Measurements from ENCODE around the gene ELF4. TPM values are rescaled to one million over a fixed set of nuclear protein-coding genes. Genes with fewer than 3 reads are reported as not detected.

ELF4 gene
- polyA plus RNA-seq, 2 donors, result 3.7 to 6.7 TPM

- no peaks in the 10 kb centered on the region for H3K9me3 ChIP-seq (ENCODE audit: control insufficient read depth in 2 of 2, insufficient read depth in 1 of 2, low read depth in 1 of 2, low read length in 1 of 2)
- no peaks in the 10 kb centered on the region for H3K27me3 ChIP-seq (ENCODE audit: control insufficient read depth in 1 of 2, insufficient read depth in 2 of 2, low read length in 2 of 2)
- no peak overlapping the region for H3K27ac ChIP-seq (ENCODE audit: low read depth in 2 of 2, low read length in 1 of 2)
- no peak overlapping the region for H3K4me3 ChIP-seq (ENCODE audit: low read depth in 1 of 2, low read length in 2 of 2)
- no peaks in the 10 kb centered on the region for H3K4me1 ChIP-seq (ENCODE audit: control insufficient read depth in 2 of 2, insufficient read depth in 2 of 2, low read length in 1 of 2)
- H3K36me3 ChIP-seq (ENCODE audit: control insufficient read depth in 2 of 2, insufficient read depth in 2 of 2, low read length in 1 of 2), result peaks cover 0 to 8% of the 10 kb centered on the region in 2 donors
- 57 to 71% methylated on average over 11 of the region's 11 CpGs for WGBS, 2 donors
Observed at GRCh38 chrX:130055103-130055502, 55.2 kb downstream of the ELF4 start.

- H3K27me3 ChIP-seq (ENCODE audit: control insufficient read depth in 1 of 2, insufficient read depth in 2 of 2, low read length in 2 of 2), result no peaks in the 10 kb centered on the region
- no peak overlapping the region for H3K27ac ChIP-seq (ENCODE audit: low read depth in 2 of 2, low read length in 1 of 2)
- no peaks in the 10 kb centered on the region for H3K4me1 ChIP-seq (ENCODE audit: control insufficient read depth in 2 of 2, insufficient read depth in 2 of 2, low read length in 1 of 2)
- WGBS, 2 donors, result 79% methylated on average over 10 of the region's 10 CpGs
- H3K36me3 ChIP-seq (ENCODE audit: control insufficient read depth in 2 of 2, insufficient read depth in 2 of 2, low read length in 1 of 2), result peaks cover 0 to 9% of the 10 kb centered on the region in 2 donors
- no peak overlapping the region for H3K4me3 ChIP-seq (ENCODE audit: low read depth in 1 of 2, low read length in 2 of 2)
- H3K9me3 ChIP-seq (ENCODE audit: control insufficient read depth in 2 of 2, insufficient read depth in 1 of 2, low read depth in 1 of 2, low read length in 1 of 2), result peaks cover 0 to under 1% of the 10 kb centered on the region in 2 donors
Observed at GRCh38 chrX:130053236-130053635, 57.1 kb downstream of the ELF4 start.

- no peak overlapping the region for H3K27ac ChIP-seq (ENCODE audit: low read depth in 2 of 2, low read length in 1 of 2)
- H3K27me3 ChIP-seq (ENCODE audit: control insufficient read depth in 1 of 2, insufficient read depth in 2 of 2, low read length in 2 of 2), result no peaks in the 10 kb centered on the region
- 84 to 88% methylated on average over 12 of the region's 12 CpGs for WGBS, 2 donors
- peaks cover 0 to 19% of the 10 kb centered on the region in 2 donors for H3K36me3 ChIP-seq (ENCODE audit: control insufficient read depth in 2 of 2, insufficient read depth in 2 of 2, low read length in 1 of 2)
- H3K4me3 ChIP-seq (ENCODE audit: low read depth in 1 of 2, low read length in 2 of 2), result no peak overlapping the region
- H3K4me1 ChIP-seq (ENCODE audit: control insufficient read depth in 2 of 2, insufficient read depth in 2 of 2, low read length in 1 of 2), result no peaks in the 10 kb centered on the region
- peaks cover 0 to 3% of the 10 kb centered on the region in 2 donors for H3K9me3 ChIP-seq (ENCODE audit: control insufficient read depth in 2 of 2, insufficient read depth in 1 of 2, low read depth in 1 of 2, low read length in 1 of 2)
Observed at GRCh38 chrX:130051176-130051845, 59.0 kb downstream of the ELF4 start.

- no peaks in the 10 kb centered on the region for H3K4me1 ChIP-seq (ENCODE audit: control insufficient read depth in 2 of 2, insufficient read depth in 2 of 2, low read length in 1 of 2)
- 82 to 88% methylated on average over 8 of the region's 8 CpGs for WGBS, 2 donors
- H3K36me3 ChIP-seq (ENCODE audit: control insufficient read depth in 2 of 2, insufficient read depth in 2 of 2, low read length in 1 of 2), result peaks cover 0 to 19% of the 10 kb centered on the region in 2 donors
Observed at GRCh38 chrX:130049821-130050220, 60.5 kb downstream of the ELF4 start.

GRCh38 chrX:130048686-130049222, 61.5 kb downstream of the ELF4 start:
- H3K4me1 ChIP-seq (ENCODE audit: control insufficient read depth in 2 of 2, insufficient read depth in 2 of 2, low read length in 1 of 2), result no peaks in the 10 kb centered on the region
- H3K9me3 ChIP-seq (ENCODE audit: control insufficient read depth in 2 of 2, insufficient read depth in 1 of 2, low read depth in 1 of 2, low read length in 1 of 2), result peaks cover 0 to 3% of the 10 kb centered on the region in 2 donors
- WGBS, 2 donors, result 81 to 96% methylated on average over 4 of the region's 4 CpGs
- no peak overlapping the region for H3K27ac ChIP-seq (ENCODE audit: low read depth in 2 of 2, low read length in 1 of 2)
- H3K4me3 ChIP-seq (ENCODE audit: low read depth in 1 of 2, low read length in 2 of 2), result no peak overlapping the region
- H3K36me3 ChIP-seq (ENCODE audit: control insufficient read depth in 2 of 2, insufficient read depth in 2 of 2, low read length in 1 of 2), result peaks cover 0 to 19% of the 10 kb centered on the region in 2 donors
- H3K27me3 ChIP-seq (ENCODE audit: control insufficient read depth in 1 of 2, insufficient read depth in 2 of 2, low read length in 2 of 2), result no peaks in the 10 kb centered on the region

More at GRCh38 chrX:130049821-130050220, 60.5 kb downstream of the ELF4 start:
- no peaks in the 10 kb centered on the region for H3K27me3 ChIP-seq (ENCODE audit: control insufficient read depth in 1 of 2, insufficient read depth in 2 of 2, low read length in 2 of 2)
- H3K4me3 ChIP-seq (ENCODE audit: low read depth in 1 of 2, low read length in 2 of 2), result no peak overlapping the region
- H3K27ac ChIP-seq (ENCODE audit: low read depth in 2 of 2, low read length in 1 of 2), result no peak overlapping the region
- peaks cover 0 to 3% of the 10 kb centered on the region in 2 donors for H3K9me3 ChIP-seq (ENCODE audit: control insufficient read depth in 2 of 2, insufficient read depth in 1 of 2, low read depth in 1 of 2, low read length in 1 of 2)

- 96 to 99% methylated on average over 5 of the region's 5 CpGs for WGBS, 2 donors
- Histone ChIP-seq H3K27me3 (ENCODE audit: control insufficient read depth in 1 of 2, insufficient read depth in 2 of 2, low read length in 2 of 2) (no peaks in the 10 kb centered on the region), H3K9me3 (ENCODE audit: control insufficient read depth in 2 of 2, insufficient read depth in 1 of 2, low read depth in 1 of 2, low read length in 1 of 2) (peaks cover 0 to 3% of the 10 kb centered on the region in 2 donors), H3K36me3 (ENCODE audit: control insufficient read depth in 2 of 2, insufficient read depth in 2 of 2, low read length in 1 of 2) (peaks cover 0 to 16% of the 10 kb centered on the region in 2 donors), H3K4me3 (ENCODE audit: low read depth in 1 of 2, low read length in 2 of 2) (no peak overlapping the region), H3K27ac (ENCODE audit: low read depth in 2 of 2, low read length in 1 of 2) (no peak overlapping the region), H3K4me1 (ENCODE audit: control insufficient read depth in 2 of 2, insufficient read depth in 2 of 2, low read length in 1 of 2) (no peaks in the 10 kb centered on the region)
Observed at GRCh38 chrX:130047416-130047815, 62.9 kb downstream of the ELF4 start.

GRCh38 chrX:130039847-130040246, 70.5 kb downstream of the ELF4 start:
- H3K4me1 ChIP-seq (ENCODE audit: control insufficient read depth in 2 of 2, insufficient read depth in 2 of 2, low read length in 1 of 2), result no peaks in the 10 kb centered on the region
- H3K27ac ChIP-seq (ENCODE audit: low read depth in 2 of 2, low read length in 1 of 2), result no peak overlapping the region
- no peaks in the 10 kb centered on the region for H3K9me3 ChIP-seq (ENCODE audit: control insufficient read depth in 2 of 2, insufficient read depth in 1 of 2, low read depth in 1 of 2, low read length in 1 of 2)
- H3K4me3 ChIP-seq (ENCODE audit: low read depth in 1 of 2, low read length in 2 of 2), result no peak overlapping the region
- H3K27me3 ChIP-seq (ENCODE audit: control insufficient read depth in 1 of 2, insufficient read depth in 2 of 2, low read length in 2 of 2), result peaks cover 0 to 4% of the 10 kb centered on the region in 2 donors
- WGBS, 2 donors, result 72 to 98% methylated on average over 2 of the region's 2 CpGs
- H3K36me3 ChIP-seq (ENCODE audit: control insufficient read depth in 2 of 2, insufficient read depth in 2 of 2, low read length in 1 of 2), result peaks cover 0 to 16% of the 10 kb centered on the region in 2 donors

- peaks cover 0 to 13% of the 10 kb centered on the region in 2 donors for H3K36me3 ChIP-seq (ENCODE audit: control insufficient read depth in 2 of 2, insufficient read depth in 2 of 2, low read length in 1 of 2)
Observed at GRCh38 chrX:130034178-130034577, 76.1 kb downstream of the ELF4 start.

GRCh38 chrX:130032552-130032951, 77.7 kb downstream of the ELF4 start:
- Histone ChIP-seq H3K4me1 (ENCODE audit: control insufficient read depth in 2 of 2, insufficient read depth in 2 of 2, low read length in 1 of 2) (no peaks in the 10 kb centered on the region), H3K27me3 (ENCODE audit: control insufficient read depth in 1 of 2, insufficient read depth in 2 of 2, low read length in 2 of 2) (no peaks in the 10 kb centered on the region), H3K9me3 (ENCODE audit: control insufficient read depth in 2 of 2, insufficient read depth in 1 of 2, low read depth in 1 of 2, low read length in 1 of 2) (no peaks in the 10 kb centered on the region), H3K4me3 (ENCODE audit: low read depth in 1 of 2, low read length in 2 of 2) (no peak overlapping the region), H3K27ac (ENCODE audit: low read depth in 2 of 2, low read length in 1 of 2) (no peak overlapping the region), H3K36me3 (ENCODE audit: control insufficient read depth in 2 of 2, insufficient read depth in 2 of 2, low read length in 1 of 2) (peaks cover 0 to 13% of the 10 kb centered on the region in 2 donors)
- WGBS, 2 donors, result 74 to 92% methylated on average over 3 of the region's 3 CpGs

More at GRCh38 chrX:130034178-130034577, 76.1 kb downstream of the ELF4 start:
- H3K4me1 ChIP-seq (ENCODE audit: control insufficient read depth in 2 of 2, insufficient read depth in 2 of 2, low read length in 1 of 2), result no peaks in the 10 kb centered on the region
- no peaks in the 10 kb centered on the region for H3K27me3 ChIP-seq (ENCODE audit: control insufficient read depth in 1 of 2, insufficient read depth in 2 of 2, low read length in 2 of 2)
- WGBS, 2 donors, result 74 to 90% methylated on average over 7 of the region's 7 CpGs
- no peak overlapping the region for H3K4me3 ChIP-seq (ENCODE audit: low read depth in 1 of 2, low read length in 2 of 2)
- no peak overlapping the region for H3K27ac ChIP-seq (ENCODE audit: low read depth in 2 of 2, low read length in 1 of 2)
- no peaks in the 10 kb centered on the region for H3K9me3 ChIP-seq (ENCODE audit: control insufficient read depth in 2 of 2, insufficient read depth in 1 of 2, low read depth in 1 of 2, low read length in 1 of 2)

GRCh38 chrX:130030826-130031225, 79.5 kb downstream of the ELF4 start:
- H3K9me3 ChIP-seq (ENCODE audit: control insufficient read depth in 2 of 2, insufficient read depth in 1 of 2, low read depth in 1 of 2, low read length in 1 of 2), result no peaks in the 10 kb centered on the region
- peaks cover 0 to 10% of the 10 kb centered on the region in 2 donors for H3K36me3 ChIP-seq (ENCODE audit: control insufficient read depth in 2 of 2, insufficient read depth in 2 of 2, low read length in 1 of 2)
- H3K4me3 ChIP-seq (ENCODE audit: low read depth in 1 of 2, low read length in 2 of 2), result no peak overlapping the region
- WGBS, 2 donors, result 80 to 86% methylated on average over 4 of the region's 4 CpGs
- H3K27me3 ChIP-seq (ENCODE audit: control insufficient read depth in 1 of 2, insufficient read depth in 2 of 2, low read length in 2 of 2), result no peaks in the 10 kb centered on the region
- no peaks in the 10 kb centered on the region for H3K4me1 ChIP-seq (ENCODE audit: control insufficient read depth in 2 of 2, insufficient read depth in 2 of 2, low read length in 1 of 2)
- H3K27ac ChIP-seq (ENCODE audit: low read depth in 2 of 2, low read length in 1 of 2), result no peak overlapping the region
